HG02840 (cell line): Measurements from ENCODE around the gene PLXNA4.

ENCODE experiments used
- ATAC-seq: cut with Tn5 transposase; IDR thresholded peaks from one replicate; pipeline ENCODE4 v1.9.1; 2021; ENCODE audit warnings: mild to moderate bottlenecking, moderate library complexity, moderate number of reproducible peaks; ENCODE audit not compliant: unreplicated experiment, low FRiP score

Gene PLXNA4

GRCh38 chr7:132568962-132569361 is 7.3 kb downstream of the PLXNA4 start:
- ATAC-seq, result no peak

GRCh38 chr7:132565885-132566284 is 10.4 kb downstream of the PLXNA4 start:
- ATAC-seq, result no peak

DNA sequence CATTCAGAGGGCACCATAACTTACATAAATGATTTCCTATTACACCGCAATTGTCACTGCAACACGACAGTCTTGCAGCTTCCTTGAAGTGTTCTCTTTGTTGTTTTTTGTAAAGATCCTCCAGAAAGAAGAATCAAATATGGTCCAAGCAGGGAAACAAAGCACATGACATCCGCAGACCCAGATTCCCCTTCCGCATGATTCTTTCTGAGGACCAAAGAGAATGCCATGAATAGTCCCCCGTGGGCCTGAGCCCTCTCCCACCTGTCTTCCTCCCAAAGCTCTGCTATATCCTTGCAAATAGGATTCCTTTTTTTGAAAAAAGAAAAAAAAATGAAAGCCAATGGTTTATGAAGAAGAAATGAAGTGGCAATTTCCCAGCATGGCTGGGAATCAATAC is 10.8 kb downstream of the PLXNA4 start:
- ATAC-seq, result no peak

DNA sequence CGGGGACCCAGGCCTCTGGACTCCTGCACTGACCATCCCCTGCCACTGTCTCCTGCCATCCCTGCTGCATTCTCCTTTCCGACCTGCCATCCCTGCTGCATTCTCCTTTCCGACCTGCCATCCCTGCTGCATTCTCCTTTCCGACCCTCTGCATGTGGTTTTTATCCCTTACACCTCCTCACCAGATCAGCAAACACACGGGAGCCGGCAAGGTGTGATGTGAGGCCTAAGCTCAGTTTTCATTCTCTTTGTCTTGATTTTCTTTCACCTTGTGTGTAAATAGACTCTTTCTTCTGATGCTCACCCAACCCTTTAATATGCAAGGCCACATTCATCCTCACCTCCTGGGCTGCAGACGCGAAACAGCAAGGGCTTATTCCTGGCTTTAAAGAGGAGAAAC is 11.4 kb downstream of the PLXNA4 start:
- ATAC-seq, result no peak

- ATAC-seq, result no peak
These were observed 12.2 kb downstream of the PLXNA4 start for GRCh38 chr7:132564090-132564489.

DNA sequence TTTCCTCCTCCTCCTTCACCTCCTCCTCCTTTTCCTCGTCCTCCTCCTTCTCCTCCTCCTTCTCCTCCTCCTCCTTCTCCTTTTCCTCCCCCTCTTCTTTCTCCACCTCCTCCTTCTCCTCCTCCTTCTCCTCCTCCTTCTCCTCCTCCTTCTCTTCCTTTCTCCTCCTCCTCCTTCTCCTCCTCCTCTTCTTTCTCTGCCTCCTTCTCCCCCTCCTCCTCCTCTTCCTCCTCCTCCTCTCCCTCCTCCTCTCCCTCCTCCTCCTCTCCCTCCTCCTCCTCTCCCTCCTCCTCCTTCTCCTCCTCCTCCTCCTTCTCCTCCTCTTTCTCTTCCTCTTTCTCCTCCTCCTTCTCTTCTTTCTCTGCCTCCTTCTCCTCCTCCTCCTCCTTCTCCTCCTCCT is 13.6 kb downstream of the PLXNA4 start:
- no peak for ATAC-seq

DNA sequence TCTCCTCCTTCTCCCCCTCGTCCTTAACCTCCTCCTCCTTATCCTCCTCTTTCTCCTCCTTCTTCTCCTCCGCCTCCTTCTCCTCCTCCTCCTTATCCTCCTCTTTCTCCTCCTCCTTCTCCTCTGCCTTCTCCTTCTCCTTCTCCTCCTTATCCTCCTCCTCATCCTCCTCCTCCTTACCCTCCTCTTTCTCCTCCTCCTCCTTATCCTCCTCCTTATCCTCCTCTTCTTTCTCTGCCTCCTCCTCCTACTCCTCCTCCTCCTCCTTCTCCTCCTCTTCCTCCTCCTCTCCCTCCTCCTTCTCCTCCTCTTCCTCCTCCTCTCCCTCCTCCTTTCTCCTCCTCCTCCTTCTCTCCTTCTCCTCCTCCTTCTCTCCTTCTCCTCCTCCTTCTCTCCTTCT is 14.5 kb downstream of the PLXNA4 start:
- ATAC-seq, result no peak

DNA sequence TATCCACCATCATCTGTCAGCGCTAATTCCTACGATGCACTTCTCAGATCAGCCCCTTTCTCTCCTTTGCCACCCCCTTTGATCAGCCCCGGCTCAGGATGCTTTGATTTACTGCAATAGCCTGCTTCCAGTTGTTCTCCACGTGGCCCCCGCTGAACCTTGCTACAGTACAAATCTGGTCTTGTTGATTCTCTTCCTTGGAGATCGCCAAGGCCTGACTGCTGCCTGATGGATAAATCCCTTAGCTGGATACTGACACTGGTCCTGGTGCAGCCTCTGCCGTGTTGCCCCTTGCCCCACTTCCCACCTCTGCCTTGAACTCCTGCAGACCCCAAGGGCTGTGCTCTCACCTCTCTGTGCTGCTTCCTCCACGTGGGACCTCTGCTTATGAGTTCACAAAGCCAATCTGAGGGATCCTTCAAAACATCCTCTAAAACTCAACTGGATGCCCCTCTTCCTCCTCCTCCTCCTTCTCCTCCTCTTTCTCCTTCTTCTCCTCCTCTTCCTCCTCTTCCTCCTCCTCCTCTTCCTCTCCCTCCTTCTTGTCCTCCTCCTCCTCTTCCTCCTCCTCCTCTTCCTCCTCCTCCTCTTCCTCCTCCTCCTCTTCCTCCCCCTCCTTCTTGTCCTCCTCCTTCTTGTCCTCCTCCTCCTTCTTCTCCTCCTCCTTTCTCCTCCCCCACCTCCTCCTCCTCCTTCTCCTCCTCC is 15.3 kb downstream of the PLXNA4 start:
- ATAC-seq, result no peak

GRCh38 chr7:132560105-132560504 is 16.2 kb downstream of the PLXNA4 start:
- no peak for ATAC-seq

- no peak for ATAC-seq
These were observed 17.5 kb downstream of the PLXNA4 start for GRCh38 chr7:132558815-132559214.

DNA sequence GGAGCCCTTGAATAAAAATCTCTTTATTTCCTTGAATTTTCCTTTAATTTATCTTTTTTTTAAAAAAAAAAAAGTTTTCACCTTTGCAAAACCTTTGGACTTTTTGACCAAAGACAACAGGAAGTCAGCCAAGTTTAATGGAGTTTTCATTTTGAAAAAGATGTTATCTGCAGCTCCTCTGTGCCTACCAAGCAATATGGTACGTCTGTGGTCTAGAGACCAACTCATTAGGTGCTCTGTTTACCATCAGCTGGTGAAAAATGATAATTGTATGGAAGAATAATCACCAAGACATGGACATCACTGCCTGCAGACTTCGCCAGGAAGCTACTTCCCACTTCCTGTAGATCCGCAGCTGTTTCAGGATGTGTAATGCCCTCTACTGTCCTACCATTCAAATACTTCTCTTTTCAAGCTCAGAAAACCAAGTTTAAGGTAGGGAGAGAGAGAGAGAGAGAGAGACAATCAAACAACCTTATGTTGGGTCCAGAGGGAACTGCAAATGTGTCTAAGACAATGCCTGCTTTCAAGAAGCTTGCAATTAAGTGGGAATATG is 18.7 kb downstream of the PLXNA4 start:
- no peak for ATAC-seq

- no peak for ATAC-seq
These were observed 21.8 kb downstream of the PLXNA4 start for GRCh38 chr7:132554446-132554845.

DNA sequence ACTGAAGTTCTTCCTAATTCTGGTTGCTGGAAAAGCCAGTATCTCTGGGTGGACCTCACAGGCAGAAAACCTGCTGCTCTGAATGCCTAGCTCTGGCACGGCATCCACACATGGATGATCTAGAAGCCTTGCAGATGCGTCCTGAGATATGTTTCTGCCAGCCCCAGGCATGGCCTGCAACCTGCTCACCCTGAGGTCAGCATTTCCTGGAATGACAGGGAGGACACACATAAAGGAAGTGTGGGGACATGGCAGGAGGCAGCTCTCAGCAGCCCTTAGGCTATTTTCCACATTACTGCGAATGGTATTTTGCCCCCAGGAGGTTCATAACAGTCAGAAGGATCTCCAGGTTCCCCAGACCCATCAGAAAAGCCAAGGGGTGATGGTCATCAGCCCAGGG is 23.2 kb downstream of the PLXNA4 start:
- no peak for ATAC-seq

- ATAC-seq, result no peak
These were observed 24.4 kb downstream of the PLXNA4 start for GRCh38 chr7:132551886-132552285.

- no peak for ATAC-seq
These were observed 24.8 kb downstream of the PLXNA4 start for GRCh38 chr7:132551439-132551838.

GRCh38 chr7:132548489-132549078 is 27.7 kb downstream of the PLXNA4 start:
- no peak for ATAC-seq

GRCh38 chr7:132547821-132548220 is 28.4 kb downstream of the PLXNA4 start:
- no peak for ATAC-seq

DNA sequence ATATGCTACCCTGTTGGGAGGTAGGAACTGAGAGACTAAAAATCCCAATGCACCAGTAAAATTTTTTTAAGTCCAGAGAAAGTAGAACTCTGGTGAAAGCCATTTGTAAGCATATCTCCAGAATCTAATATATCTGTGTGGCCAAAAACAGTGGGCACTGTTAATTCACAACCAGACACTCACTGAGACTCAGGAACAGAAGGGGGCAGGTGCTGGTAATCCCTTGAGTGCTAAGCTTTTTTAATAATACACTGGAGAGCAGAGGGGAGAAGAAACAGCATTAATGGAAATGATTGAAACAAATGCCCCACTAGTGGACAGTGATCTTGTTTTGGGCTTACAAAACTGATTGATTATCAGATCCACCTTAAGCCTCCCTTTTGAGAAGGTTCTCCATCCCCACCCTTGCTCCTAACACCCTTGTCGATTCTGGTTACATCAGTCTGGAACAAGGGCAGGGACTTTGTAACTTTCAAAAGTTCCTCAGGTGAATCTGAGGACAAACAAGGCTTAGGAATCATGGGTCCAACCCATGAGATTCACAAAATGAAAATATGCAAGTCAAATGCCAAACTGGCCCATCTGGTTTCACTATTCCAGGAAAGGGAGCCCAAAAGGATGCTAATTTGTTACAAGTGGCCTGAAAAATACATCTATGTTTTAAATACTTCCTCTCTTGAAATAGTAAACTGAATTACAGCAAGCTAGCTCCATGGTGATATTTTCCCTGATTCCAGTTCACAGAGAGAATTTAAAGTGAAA is 29.7 kb downstream of the PLXNA4 start:
- no peak for ATAC-seq

DNA sequence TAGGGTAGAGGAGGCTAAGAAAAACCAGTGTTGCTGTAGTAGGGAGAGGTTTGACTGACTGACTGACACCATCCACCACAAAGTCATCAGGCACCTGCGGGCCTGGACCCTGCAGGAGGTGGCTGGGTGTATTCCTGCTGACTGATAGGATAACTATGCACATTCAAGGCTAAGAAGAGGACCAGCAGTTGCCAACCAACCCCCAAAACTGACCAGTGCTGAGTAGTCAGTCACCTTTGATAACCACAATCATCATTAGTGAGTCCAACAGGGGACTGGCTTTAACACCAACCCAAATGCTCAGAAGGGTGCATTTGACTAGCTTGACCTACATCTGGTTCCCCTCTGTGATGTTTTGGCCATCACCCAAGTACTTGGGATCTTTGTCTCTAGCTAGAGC is 30.5 kb downstream of the PLXNA4 start:
- ATAC-seq, result no peak

- no peak for ATAC-seq
These were observed 31.3 kb downstream of the PLXNA4 start for GRCh38 chr7:132544999-132545398.

DNA sequence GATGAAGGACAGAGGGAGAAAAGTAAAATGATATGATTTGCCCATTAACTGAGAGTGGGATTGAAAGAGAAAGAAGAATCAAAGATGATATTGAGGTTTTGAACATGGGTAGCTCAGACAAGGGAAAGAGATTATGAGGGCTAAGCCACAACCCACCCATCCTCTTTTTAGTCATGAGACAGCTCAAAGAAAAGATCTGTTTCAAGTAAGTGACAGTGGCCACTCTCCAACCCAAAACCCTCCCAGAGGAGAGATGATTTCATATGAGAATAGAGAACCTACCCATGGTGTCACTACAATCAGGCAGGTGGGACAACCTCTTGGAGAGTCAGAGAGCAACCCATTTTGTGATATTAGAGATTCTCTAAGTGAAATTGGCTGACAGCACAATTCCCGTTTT is 32.2 kb downstream of the PLXNA4 start:
- ATAC-seq, result no peak
